Activated T-helper 1 cell treated with anti-CD3 and anti-CD28 coated beads, Interleukin-12 subunit alpha, Interleukin-12 subunit beta, Interleukin-2, Interleukin-4 antibody, amounts not matched to agents 30 ng/mL and 10 ng/mL and 1 ng/mL, durations not matched to agents 14 hours and 24 hours and 36 hours (primary cell): ENCODE data around the gene SLC35E4. TPM values are rescaled to one million over a fixed set of nuclear protein-coding genes. Genes with fewer than 3 reads are reported as not detected.
A peak's percentile ranks its signal among the peaks of the same experiment; 100 is the strongest.

ENCODE experiments used
- DNase-seq: peaks from one replicate; pipeline ENCODE4 v3.0.0; 2021; ENCODE audit warnings: low spot score
- H3K27ac Mint-ChIP-seq: one replicate; pipeline ENCODE4 v1.8.0; 2021; ENCODE audit warnings: mild to moderate bottlenecking, mixed read lengths
- H3K27me3 Mint-ChIP-seq: one replicate; pipeline ENCODE4 v1.8.0; 2022; ENCODE audit warnings: mild to moderate bottlenecking, moderate library complexity, mixed read lengths; ENCODE audit not compliant: insufficient read depth
- H3K36me3 Mint-ChIP-seq: one replicate; pipeline ENCODE4 v1.8.0; 2021; ENCODE audit warnings: low read depth, mixed read lengths
- H3K4me1 Mint-ChIP-seq: one replicate; pipeline ENCODE4 v1.8.0; 2021; ENCODE audit warnings: low read depth, mixed read lengths
- H3K4me3 Mint-ChIP-seq: one replicate; pipeline ENCODE4 v1.8.0; 2021; ENCODE audit warnings: mild to moderate bottlenecking, moderate library complexity, mixed read lengths
- H3K9me3 Mint-ChIP-seq: one replicate; pipeline ENCODE4 v1.8.0; 2021; ENCODE audit warnings: mixed read lengths
- intact Hi-C: fragments of 100-400 bp; cut with micrococcal nuclease; formaldehyde crosslinking; loops from one replicate; pipeline ENCODE4 v1.15.1; 2024
- total RNA-seq: library from RNA; stranded (reverse); gene quantifications from 2 replicates; pipeline ENCODE4 v1.2.3, GENCODE V29; 2022

Gene SLC35E4
- total RNA-seq, 1 donor from 2014 or later, result 8.2 TPM

GRCh38 chr22:30689622-30690021 is 54.0 kb downstream of the SLC35E4 start:
- no peak for DNase-seq
- intact Hi-C loops, result no loop called here
- H3K36me3 Mint-ChIP-seq, result no peaks in the 10 kb centered on the region
- H3K27me3 Mint-ChIP-seq, result no peaks in the 10 kb centered on the region
- H3K4me1 Mint-ChIP-seq, result peaks cover 11% of the 10 kb centered on the region
- H3K9me3 Mint-ChIP-seq, result no peaks in the 10 kb centered on the region
- no peak overlapping the region for H3K4me3 Mint-ChIP-seq
- H3K27ac Mint-ChIP-seq, result no peak overlapping the region

GRCh38 chr22:30691204-30691603 is 55.6 kb downstream of the SLC35E4 start:
- intact Hi-C loops, result no loop called here
- no peak for DNase-seq
- H3K4me1 Mint-ChIP-seq, result peaks cover 21% of the 10 kb centered on the region
- H3K27ac Mint-ChIP-seq, result no peak overlapping the region
- no peak overlapping the region for H3K4me3 Mint-ChIP-seq
- no peaks in the 10 kb centered on the region for H3K9me3 Mint-ChIP-seq
- no peaks in the 10 kb centered on the region for H3K36me3 Mint-ChIP-seq
- peaks cover 7% of the 10 kb centered on the region for H3K27me3 Mint-ChIP-seq

- peak; percentile 44 for DNase-seq
- Mint-ChIP-seq H3K4me1 (peaks cover 21% of the 10 kb centered on the region), H3K36me3 (no peaks in the 10 kb centered on the region), H3K4me3 (peak overlapping the region; percentile 88), H3K9me3 (no peaks in the 10 kb centered on the region), H3K27me3 (peaks cover 11% of the 10 kb centered on the region), H3K27ac (no peak overlapping the region)
- intact Hi-C loops, result loop anchor here (1.0 kb wide), 5 partner anchors 27 to 61 kb away; partner anchors contain the start of gene DUSP18
Measured at GRCh38 chr22:30694171-30694639, 58.6 kb downstream of the SLC35E4 start.

GRCh38 chr22:30694640-30695350 is 59.2 kb downstream of the SLC35E4 start, which contains the start of gene OSBP2:
OSBP2 (plus strand) TSS chr22:30694874; CDS start chr22:30694910, 36 bp downstream.
- Mint-ChIP-seq H3K4me1 (peaks cover 21% of the 10 kb centered on the region), H3K9me3 (no peaks in the 10 kb centered on the region), H3K4me3 (peak within 1 kb of the TSS; percentile 88), H3K27me3 (peaks cover 11% of the 10 kb centered on the region), H3K27ac (peak within 1 kb of the TSS; percentile 63), H3K36me3 (no peaks in the 10 kb centered on the region)
- intact Hi-C loops, result loop anchor here (1.0 kb wide), 5 partner anchors 27 to 61 kb away; partner anchors contain the start of gene DUSP18
- peak; percentile 21 for DNase-seq

GRCh38 chr22:30695351-30695851 is 59.8 kb downstream of the SLC35E4 start:
- H3K27ac Mint-ChIP-seq, result peak overlapping the region; percentile 63
- intact Hi-C loops, result no loop called here

GRCh38 chr22:30695871-30696655 is 60.5 kb downstream of the SLC35E4 start:
- H3K4me3 Mint-ChIP-seq, result peak overlapping the region; percentile 80
- H3K27me3 Mint-ChIP-seq, result peaks cover 11% of the 10 kb centered on the region
- intact Hi-C loops, result no loop called here
- H3K4me1 Mint-ChIP-seq, result peaks cover 21% of the 10 kb centered on the region
- H3K27ac Mint-ChIP-seq, result peak overlapping the region; percentile 63
- H3K36me3 Mint-ChIP-seq, result no peaks in the 10 kb centered on the region
- DNase-seq, result no peak
- H3K9me3 Mint-ChIP-seq, result no peaks in the 10 kb centered on the region

More at GRCh38 chr22:30695351-30695851, 59.8 kb downstream of the SLC35E4 start:
- no peaks in the 10 kb centered on the region for H3K9me3 Mint-ChIP-seq
- H3K36me3 Mint-ChIP-seq, result no peaks in the 10 kb centered on the region
- peak overlapping the region; percentile 80 for H3K4me3 Mint-ChIP-seq
- H3K4me1 Mint-ChIP-seq, result peaks cover 21% of the 10 kb centered on the region
- DNase-seq, result no peak
- H3K27me3 Mint-ChIP-seq, result peaks cover 11% of the 10 kb centered on the region

Other genes with a start within 250 kb of the SLC35E4 start
- gene RNF215, start 248.4 kb upstream of the SLC35E4 start, total RNA-seq, result 10.3 and 13.2 TPM in 2 replicates
- 25.6 and 27.0 TPM in 2 replicates for gene SEC14L2, start 238.8 kb upstream of the SLC35E4 start, total RNA-seq
- 72.0 and 72.9 TPM in 2 replicates for gene MTFP1, start 210.0 kb upstream of the SLC35E4 start, total RNA-seq
- gene SEC14L3, start 163.8 kb upstream of the SLC35E4 start, total RNA-seq, result not detected in 2 replicates
- not detected in 2 replicates for gene SEC14L4, start 130.1 kb upstream of the SLC35E4 start, total RNA-seq
- gene SEC14L6, start 89.0 kb upstream of the SLC35E4 start, total RNA-seq, result not detected in 2 replicates
- gene GAL3ST1, start 61.1 kb upstream of the SLC35E4 start, total RNA-seq, result not detected in 2 replicates
- gene PES1, start 43.9 kb upstream of the SLC35E4 start, total RNA-seq, result 168 and 169 TPM in 2 replicates
- 0.23 and 0.34 TPM in 2 replicates for gene TCN2, start 28.6 kb upstream of the SLC35E4 start, total RNA-seq
- 9.6 and 9.8 TPM in 2 replicates for gene DUSP18, start 32.1 kb downstream of the SLC35E4 start, total RNA-seq
- 1.6 and 1.9 TPM in 2 replicates for gene OSBP2, start 59.1 kb downstream of the SLC35E4 start, total RNA-seq